Measurements from ENCODE around the gene PRR5L. TPM values are rescaled to one million over a fixed set of nuclear protein-coding genes. Genes with fewer than 3 reads are reported as not detected.
A peak's percentile ranks its signal among the peaks of the same experiment; 100 is the strongest.

The PRR5L gene
- total RNA-seq, 1 experiment from 2014 or later, result not detected

GRCh38 chr11:36376888-36377758 lies 81.0 kb downstream of the PRR5L start:
- Mint-ChIP-seq H3K9me3 (ENCODE audit: unreplicated experiment) (no peaks in the 10 kb centered on the region), H3K4me1 (ENCODE audit: low read depth, unreplicated experiment) (no peaks in the 10 kb centered on the region), H3K4me3 (ENCODE audit: unreplicated experiment) (peak overlapping the region; percentile 75), H3K27ac (ENCODE audit: unreplicated experiment) (no peak overlapping the region), H3K36me3 (ENCODE audit: insufficient read depth, unreplicated experiment) (no peaks in the 10 kb centered on the region), H3K27me3 (ENCODE audit: insufficient read depth, unreplicated experiment) (peaks cover 31% of the 10 kb centered on the region)
- Histone ChIP-seq H3K4me1 (0 out of 2 replicates have a peak, but pooled peaks cover 4% of the 10 kb centered on the region), H3K9me3 (no peaks in the 10 kb centered on the region), H3K36me3 (ENCODE audit: control insufficient read depth, insufficient read depth, low read length) (no peaks in the 10 kb centered on the region), H3K27me3 (replicated peaks; ENCODE audit: control insufficient read depth, insufficient read depth, low read length) (peaks cover 7% of the 10 kb centered on the region), H3K4me3 (ENCODE audit: low read depth, low read length) (peak overlapping the region; percentile 44)
- TF ChIP-seq CTCF (IDR thresholded peaks at IDR 0.05; ENCODE audit: insufficient read depth in 1 of 2, low read depth in 1 of 2, low read length in 1 of 2, severe bottlenecking in 1 of 2, unreplicated experiment in 1 of 2), result peak; percentile 34 to 60
- POLR2A ChIA-PET, result no interaction called here
- intact Hi-C loops (cut with micrococcal nuclease; ENCODE audit: unreplicated experiment), result loop anchor here (5.0 kb wide), 1 partner anchor 100 kb away; no protein-coding TSS in a partner anchor
- no TSS peak for BruUV-seq (replicated peaks)
- CTCF ChIA-PET, result no interaction called here
- DNase-seq, result peak; percentile 38 to 45

- no peaks in the 10 kb centered on the region for H3K36me3 Mint-ChIP-seq (ENCODE audit: insufficient read depth, unreplicated experiment)
- BruUV-seq (replicated peaks), result no TSS peak
- TF ChIP-seq CTCF (IDR thresholded peaks at IDR 0.05; ENCODE audit: insufficient read depth in 1 of 2, low read depth in 1 of 2, low read length in 1 of 2, severe bottlenecking in 1 of 2, unreplicated experiment in 1 of 2), result no peak
- intact Hi-C loops (cut with micrococcal nuclease; ENCODE audit: unreplicated experiment), result loop anchor here (5.0 kb wide), 1 partner anchor 99 kb away; no protein-coding TSS in a partner anchor
- H3K36me3 ChIP-seq (ENCODE audit: control insufficient read depth, insufficient read depth, low read length), result no peaks in the 10 kb centered on the region
- H3K27me3 Mint-ChIP-seq (ENCODE audit: insufficient read depth, unreplicated experiment), result peaks cover 33% of the 10 kb centered on the region
- no peaks in the 10 kb centered on the region for H3K9me3 Mint-ChIP-seq (ENCODE audit: unreplicated experiment)
- ChIA-PET CTCF (no interaction called here), POLR2A (no interaction called here)
- H3K27ac Mint-ChIP-seq (ENCODE audit: unreplicated experiment), result no peak overlapping the region
- peaks cover 7% of the 10 kb centered on the region for H3K27me3 ChIP-seq (replicated peaks; ENCODE audit: control insufficient read depth, insufficient read depth, low read length)
- H3K4me1 ChIP-seq, result 0 out of 2 replicates have a peak, but pooled peaks cover 4% of the 10 kb centered on the region
- no peaks in the 10 kb centered on the region for H3K9me3 ChIP-seq
- H3K4me3 ChIP-seq (ENCODE audit: low read depth, low read length), result peak overlapping the region; percentile 44
- DNase-seq, result no peak
- H3K4me3 Mint-ChIP-seq (ENCODE audit: unreplicated experiment), result peak overlapping the region; percentile 75
- H3K4me1 Mint-ChIP-seq (ENCODE audit: low read depth, unreplicated experiment), result no peaks in the 10 kb centered on the region
Observed at GRCh38 chr11:36377759-36378564, 81.9 kb downstream of the PRR5L start.

- ChIA-PET CTCF (no interaction called here), POLR2A (no interaction called here)
- no peak for TF ChIP-seq CTCF (IDR thresholded peaks at IDR 0.05; ENCODE audit: insufficient read depth in 1 of 2, low read depth in 1 of 2, low read length in 1 of 2, severe bottlenecking in 1 of 2, unreplicated experiment in 1 of 2)
- no peak for DNase-seq
- Mint-ChIP-seq H3K4me1 (ENCODE audit: low read depth, unreplicated experiment) (no peaks in the 10 kb centered on the region), H3K9me3 (ENCODE audit: unreplicated experiment) (no peaks in the 10 kb centered on the region), H3K4me3 (ENCODE audit: unreplicated experiment) (no peak overlapping the region), H3K36me3 (ENCODE audit: insufficient read depth, unreplicated experiment) (no peaks in the 10 kb centered on the region), H3K27me3 (ENCODE audit: insufficient read depth, unreplicated experiment) (peaks cover 36% of the 10 kb centered on the region), H3K27ac (ENCODE audit: unreplicated experiment) (no peak overlapping the region)
- no peaks in the 10 kb centered on the region for H3K4me1 ChIP-seq
- intact Hi-C loops (cut with micrococcal nuclease; ENCODE audit: unreplicated experiment), result loop anchor here (5.0 kb wide), 1 partner anchor 98 kb away; no protein-coding TSS in a partner anchor
- no peaks in the 10 kb centered on the region for H3K9me3 ChIP-seq
- H3K36me3 ChIP-seq (ENCODE audit: control insufficient read depth, insufficient read depth, low read length), result no peaks in the 10 kb centered on the region
- no TSS peak for BruUV-seq (replicated peaks)
- no peak overlapping the region for H3K4me3 ChIP-seq (ENCODE audit: low read depth, low read length)
- peaks cover 7% of the 10 kb centered on the region for H3K27me3 ChIP-seq (replicated peaks; ENCODE audit: control insufficient read depth, insufficient read depth, low read length)
Observed at GRCh38 chr11:36379653-36380052, 83.6 kb downstream of the PRR5L start.
